Measurements from ENCODE around the gene RRBP1.

RRBP1 gene

DNA sequence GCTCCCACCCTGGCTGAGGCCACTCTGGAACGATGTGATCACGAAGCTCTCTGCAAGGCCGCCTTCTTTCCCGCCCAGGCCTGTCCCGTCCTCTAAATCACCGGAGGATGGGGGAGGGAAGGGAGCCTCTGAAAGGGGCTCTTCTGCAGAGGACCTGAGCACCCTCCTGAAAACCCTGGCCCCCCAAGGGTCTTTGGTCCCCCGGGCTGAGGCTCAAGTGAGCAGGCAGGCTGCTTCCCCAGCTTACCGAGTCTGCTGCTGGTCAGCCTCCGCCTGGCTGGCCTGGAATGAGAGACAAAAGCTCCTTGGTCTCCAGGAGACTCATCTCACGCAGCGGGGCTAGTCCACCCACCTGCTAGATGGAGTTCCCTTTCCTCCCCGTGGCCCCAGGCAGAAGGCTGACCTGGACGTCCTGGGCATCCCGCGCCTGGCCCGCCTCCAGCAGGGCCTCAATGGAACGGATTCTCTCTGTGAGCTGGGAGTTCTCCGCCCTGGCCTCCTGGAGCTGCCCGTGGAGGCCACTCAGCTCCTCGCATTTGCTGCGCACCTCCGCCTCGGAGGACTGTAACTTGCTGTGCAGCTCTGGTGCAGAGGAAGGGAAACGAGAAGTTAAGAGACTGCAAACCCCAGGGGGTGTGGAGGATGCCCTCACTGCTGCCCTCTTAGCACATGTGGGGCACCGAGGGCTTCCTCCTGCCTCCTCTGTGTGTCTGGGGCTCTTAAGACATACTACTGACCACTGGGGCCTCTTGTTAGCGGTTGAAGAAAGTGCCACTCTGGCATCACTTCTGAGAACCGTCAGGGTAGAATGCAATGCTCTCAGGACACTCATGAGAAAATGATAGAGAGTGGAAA lies 54.7 kb downstream of the RRBP1 start:
- H3F3A ChIP-seq (ENCODE audit: insufficient read depth, low read length): no peaks in the 10 kb centered on the region
- DNase-seq: no peak
- H3K4me2 ChIP-seq (ENCODE audit: low read depth, low read length): no peak overlapping the region
- no peak overlapping the region for H3K27ac ChIP-seq (ENCODE audit: low read length)
- peaks cover 4% of the 10 kb centered on the region; the same call in 1 of the 2 replicates for H4K20me1 ChIP-seq (ENCODE audit: insufficient read depth, low read length)
- H3K4me1 ChIP-seq (ENCODE audit: low read length): no peaks in the 10 kb centered on the region
- no peak overlapping the region for H3K9ac ChIP-seq (ENCODE audit: low read length)
- H3K9me3 ChIP-seq (replicated peaks; ENCODE audit: insufficient read depth, low read length): no peaks in the 10 kb centered on the region
- H3K9me2 ChIP-seq (replicated peaks; ENCODE audit: insufficient read depth, low read length): no peaks in the 10 kb centered on the region
- peaks cover 35% of the 10 kb centered on the region for H3K36me3 ChIP-seq (replicated peaks; ENCODE audit: insufficient read depth, low read length)
- H2AFZ ChIP-seq (ENCODE audit: low read length): no peak overlapping the region
- no peaks in the 10 kb centered on the region for H3K27me3 ChIP-seq (replicated peaks; ENCODE audit: insufficient read depth, low read length)
- no peak overlapping the region for H3K4me3 ChIP-seq (ENCODE audit: low read length)
- TF ChIP-seq, protein P1, sequence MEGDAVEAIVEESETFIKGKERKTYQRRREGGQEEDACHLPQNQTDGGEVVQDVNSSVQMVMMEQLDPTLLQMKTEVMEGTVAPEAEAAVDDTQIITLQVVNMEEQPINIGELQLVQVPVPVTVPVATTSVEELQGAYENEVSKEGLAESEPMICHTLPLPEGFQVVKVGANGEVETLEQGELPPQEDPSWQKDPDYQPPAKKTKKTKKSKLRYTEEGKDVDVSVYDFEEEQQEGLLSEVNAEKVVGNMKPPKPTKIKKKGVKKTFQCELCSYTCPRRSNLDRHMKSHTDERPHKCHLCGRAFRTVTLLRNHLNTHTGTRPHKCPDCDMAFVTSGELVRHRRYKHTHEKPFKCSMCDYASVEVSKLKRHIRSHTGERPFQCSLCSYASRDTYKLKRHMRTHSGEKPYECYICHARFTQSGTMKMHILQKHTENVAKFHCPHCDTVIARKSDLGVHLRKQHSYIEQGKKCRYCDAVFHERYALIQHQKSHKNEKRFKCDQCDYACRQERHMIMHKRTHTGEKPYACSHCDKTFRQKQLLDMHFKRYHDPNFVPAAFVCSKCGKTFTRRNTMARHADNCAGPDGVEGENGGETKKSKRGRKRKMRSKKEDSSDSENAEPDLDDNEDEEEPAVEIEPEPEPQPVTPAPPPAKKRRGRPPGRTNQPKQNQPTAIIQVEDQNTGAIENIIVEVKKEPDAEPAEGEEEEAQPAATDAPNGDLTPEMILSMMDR (IDR thresholded peaks at IDR 0.05; ENCODE audit: low read length): no peak
- TF ChIP-seq EZH2 (optimal IDR thresholded peaks at IDR 0.05; ENCODE audit: low read depth, low read length) (no peak), EZH2phosphoT487 (IDR thresholded peaks at IDR 0.05; ENCODE audit: low read length) (no peak)
- H3K79me2 ChIP-seq (ENCODE audit: low read length): peaks cover 80% of the 10 kb centered on the region

DNA sequence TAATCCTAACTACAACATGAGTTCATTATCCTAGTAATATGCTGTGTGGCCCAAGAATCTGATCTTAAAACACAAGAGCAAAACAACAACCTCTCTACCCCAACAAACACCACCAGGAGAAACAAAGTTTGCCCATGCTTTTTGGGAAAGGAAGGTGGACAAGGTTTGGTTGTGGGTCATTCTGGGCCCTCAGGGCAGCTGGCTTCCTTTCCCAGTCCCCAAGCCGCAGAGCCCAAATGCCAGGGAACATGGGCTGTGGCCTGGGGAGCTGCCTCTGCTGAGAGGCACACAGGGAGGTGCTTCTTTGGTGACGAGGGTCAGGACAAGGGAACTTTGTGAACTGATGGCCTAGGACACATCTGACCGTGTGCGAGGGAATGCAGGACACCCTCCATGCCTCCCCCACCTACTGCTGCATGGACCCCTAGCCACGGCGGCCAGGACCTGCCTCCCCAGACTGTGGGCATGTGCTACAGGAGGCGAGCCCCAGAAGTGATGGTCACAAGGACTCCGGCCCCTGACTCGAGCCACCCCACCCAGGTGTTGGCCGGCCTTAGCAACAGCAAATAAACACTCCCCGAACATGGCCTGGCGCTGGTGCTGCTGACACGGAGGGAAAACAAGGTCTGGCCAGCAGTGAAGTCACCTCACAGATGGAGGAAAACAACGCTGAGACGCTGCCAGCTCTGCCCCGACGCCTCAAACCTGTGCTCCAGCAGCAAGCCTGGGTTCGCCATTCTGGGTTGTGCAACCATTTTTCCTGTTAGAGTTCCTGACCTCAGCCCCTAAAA lies 55.6 kb downstream of the RRBP1 start:
- Histone ChIP-seq H2AFZ (ENCODE audit: low read length) (no peak overlapping the region), H3K9me3 (replicated peaks; ENCODE audit: insufficient read depth, low read length) (no peaks in the 10 kb centered on the region), H3K27me3 (replicated peaks; ENCODE audit: insufficient read depth, low read length) (no peaks in the 10 kb centered on the region), H3K4me3 (ENCODE audit: low read length) (no peak overlapping the region), H4K20me1 (ENCODE audit: insufficient read depth, low read length) (peaks cover 4% of the 10 kb centered on the region; the same call in 1 of the 2 replicates), H3K4me1 (ENCODE audit: low read length) (no peaks in the 10 kb centered on the region), H3K9ac (ENCODE audit: low read length) (no peak overlapping the region), H3K36me3 (replicated peaks; ENCODE audit: insufficient read depth, low read length) (peaks cover 35% of the 10 kb centered on the region), H3K27ac (ENCODE audit: low read length) (no peak overlapping the region), H3F3A (ENCODE audit: insufficient read depth, low read length) (no peaks in the 10 kb centered on the region), H3K79me2 (ENCODE audit: low read length) (peaks cover 79% of the 10 kb centered on the region), H3K9me2 (replicated peaks; ENCODE audit: insufficient read depth, low read length) (no peaks in the 10 kb centered on the region), H3K4me2 (ENCODE audit: low read depth, low read length) (no peak overlapping the region)
- TF ChIP-seq, protein P1 (IDR thresholded peaks at IDR 0.05; ENCODE audit: low read length): no peak
- TF ChIP-seq EZH2phosphoT487 (IDR thresholded peaks at IDR 0.05; ENCODE audit: low read length) (no peak), EZH2 (optimal IDR thresholded peaks at IDR 0.05; ENCODE audit: low read depth, low read length) (no peak)
- DNase-seq: no peak

DNA sequence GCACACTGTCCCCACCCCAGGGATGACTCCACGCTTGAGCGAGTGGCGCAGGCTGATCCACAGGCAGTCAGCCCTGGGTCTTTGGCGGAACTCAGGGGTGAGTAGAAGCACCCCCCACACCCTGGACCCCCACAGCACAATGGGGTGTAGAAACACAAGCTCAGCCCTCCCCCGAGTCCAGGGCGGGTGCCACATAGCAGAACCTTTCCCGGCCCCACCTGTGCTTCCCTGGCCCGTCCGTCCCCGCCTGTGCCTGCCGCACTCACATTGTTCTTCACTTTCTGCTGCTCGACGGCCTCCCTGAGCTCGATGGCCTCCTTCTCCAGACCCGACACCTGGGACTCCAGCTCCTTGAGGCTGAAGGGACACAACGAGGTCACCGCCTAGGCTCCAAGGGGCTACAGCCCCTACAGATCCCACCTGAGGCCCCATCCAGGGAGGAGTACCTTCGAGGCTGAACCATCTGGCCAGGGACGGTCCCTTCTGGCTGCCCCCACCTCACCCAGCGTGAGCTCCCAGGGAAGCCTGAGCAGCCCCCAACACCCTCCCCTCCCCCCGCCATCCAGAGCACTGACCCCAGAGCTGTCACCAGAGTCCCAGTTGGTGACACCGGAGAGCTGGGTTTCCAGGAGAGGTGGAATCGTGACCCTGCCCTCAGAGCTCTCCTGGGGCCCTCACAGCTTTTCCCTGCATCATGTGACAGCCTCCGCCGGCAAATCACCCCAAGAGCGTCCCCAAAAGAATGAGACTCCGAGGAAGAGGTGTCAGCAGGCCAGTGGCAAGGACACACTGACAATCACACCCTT lies 56.6 kb downstream of the RRBP1 start:
- Histone ChIP-seq H3K9ac (ENCODE audit: low read length) (no peak overlapping the region), H3K9me2 (replicated peaks; ENCODE audit: insufficient read depth, low read length) (no peaks in the 10 kb centered on the region)

More for the DNA sequence above, 56.6 kb downstream of the RRBP1 start:
- H3K27me3 ChIP-seq (replicated peaks; ENCODE audit: insufficient read depth, low read length): no peaks in the 10 kb centered on the region
- no peaks in the 10 kb centered on the region for H3K9me3 ChIP-seq (replicated peaks; ENCODE audit: insufficient read depth, low read length)
- no peak overlapping the region for H3K4me2 ChIP-seq (ENCODE audit: low read depth, low read length)
- peaks cover 4% of the 10 kb centered on the region; the same call in 1 of the 2 replicates for H4K20me1 ChIP-seq (ENCODE audit: insufficient read depth, low read length)
- peaks cover 35% of the 10 kb centered on the region for H3K36me3 ChIP-seq (replicated peaks; ENCODE audit: insufficient read depth, low read length)
- H3K79me2 ChIP-seq (ENCODE audit: low read length): peaks cover 69% of the 10 kb centered on the region
- DNase-seq: no peak
- H3K4me1 ChIP-seq (ENCODE audit: low read length): no peaks in the 10 kb centered on the region
- H2AFZ ChIP-seq (ENCODE audit: low read length): no peak overlapping the region
- H3K4me3 ChIP-seq (ENCODE audit: low read length): no peak overlapping the region
- H3F3A ChIP-seq (ENCODE audit: insufficient read depth, low read length): no peaks in the 10 kb centered on the region
- TF ChIP-seq EZH2 (optimal IDR thresholded peaks at IDR 0.05; ENCODE audit: low read depth, low read length): no peak
- TF ChIP-seq, protein P1 (IDR thresholded peaks at IDR 0.05; ENCODE audit: low read length): no peak
- TF ChIP-seq EZH2phosphoT487 (IDR thresholded peaks at IDR 0.05; ENCODE audit: low read length): no peak
- H3K27ac ChIP-seq (ENCODE audit: low read length): no peak overlapping the region
